SK-N-SH (cell line): Measurements from ENCODE around the gene PRRT1. TPM values are rescaled to one million over a fixed set of nuclear protein-coding genes. Genes with fewer than 3 reads are reported as not detected.

Experiments
- CTCF ChIA-PET: fragments of 300-600, 350-600 bp; formaldehyde crosslinking; extraction: SDS; loops from one replicate; lab custom pipeline; 2021; lab: Yijun Ruan, JAX
- POLR2A ChIA-PET: fragments of 350-600 bp; sonication (Branson Sonifier 250); formaldehyde crosslinking; extraction: SDS; loops from one replicate; lab custom pipeline; 2020; ENCODE audit warnings: antibody characterized with exemption, inconsistent platforms; lab: Yijun Ruan, JAX
- DNase-seq: peaks from one replicate; pipeline ENCODE4 v3.0.0; 2012
- H2AFZ ChIP-seq: fragments of 200-600 bp; sonication (generic); 2 replicates; pipeline ENCODE4 v1.8.1; 2016; ENCODE audit warnings: antibody characterized with exemption, mild to moderate bottlenecking, low read depth
- H3F3A ChIP-seq: fragments of 200-600 bp; sonication (generic); replicated peaks from 2 replicates; pipeline ENCODE3; 2016; ENCODE audit warnings: antibody characterized with exemption, mild to moderate bottlenecking; ENCODE audit not compliant: insufficient read depth
- H3K27ac ChIP-seq, 2 experiments: fragments of 200-500 bp in 1 of 2; fragments of 200-600 bp in 1 of 2; sonication (Bioruptor generic) in 1 of 2; sonication (generic), shearing (Covaris generic) in 1 of 2; 2 replicates each; pipeline versions ENCODE4 v1.5.1 to v1.6.1; 2014 to 2016; ENCODE audit warnings: low read depth in 2 of 2, inconsistent platforms in 1 of 2, low read length in 1 of 2, mild to moderate bottlenecking in 1 of 2, mixed read lengths in 1 of 2
- H3K27me3 ChIP-seq: fragments of 200-600 bp; sonication (generic), shearing (Covaris generic); 2 replicates; pipeline ENCODE4 v1.6.1; 2016; ENCODE audit warnings: mixed run types; ENCODE audit not compliant: insufficient read depth
- H3K36me3 ChIP-seq, 2 experiments: fragments of 200-500 bp in 1 of 2; fragments of 200-600 bp in 1 of 2; sonication (Bioruptor generic) in 1 of 2; sonication (generic) in 1 of 2; replicated peaks in 1 of 2; 2 replicates each; pipeline versions ENCODE3 to v1.5.1; 2014 to 2016; ENCODE audit warnings: low read length in 1 of 2, mild to moderate bottlenecking in 1 of 2; ENCODE audit not compliant: insufficient read depth in 2 of 2, control insufficient read depth in 1 of 2
- H3K4me1 ChIP-seq, 2 experiments: fragments of 200-500 bp in 1 of 2; fragments of 200-600 bp in 1 of 2; sonication (Bioruptor generic) in 1 of 2; sonication (generic), shearing (Covaris generic) in 1 of 2; 2 replicates each; pipeline versions ENCODE4 v1.5.1 to v1.6.1; 2014 to 2016; ENCODE audit warnings: low read depth in 1 of 2, low read length in 1 of 2, mixed run types in 1 of 2; ENCODE audit not compliant: insufficient read depth in 2 of 2, control insufficient read depth in 1 of 2
- H3K4me2 ChIP-seq: fragments of 200-600 bp; sonication (generic), shearing (Covaris generic); 2 replicates; pipeline ENCODE4 v1.6.1; 2017; ENCODE audit warnings: mixed run types
- H3K4me3 ChIP-seq, 2 experiments: fragments of 200-500 bp in 1 of 2; fragments of 200-600 bp in 1 of 2; sonication (Bioruptor generic) in 1 of 2; sonication (generic), shearing (Covaris generic) in 1 of 2; 2 replicates each; pipeline versions ENCODE4 v1.5.1 to v1.8.1; 2014 to 2016; ENCODE audit warnings: low read depth in 2 of 2, inconsistent platforms in 1 of 2, low read length in 1 of 2, mild to moderate bottlenecking in 1 of 2, mixed read lengths in 1 of 2, moderate library complexity in 1 of 2
- H3K79me2 ChIP-seq: fragments of 200-600 bp; sonication (generic); 2 replicates; pipeline ENCODE4 v1.8.1; 2017; ENCODE audit warnings: mild to moderate bottlenecking; ENCODE audit not compliant: insufficient read depth
- H3K9ac ChIP-seq: fragments of 200-600 bp; sonication (generic); 2 replicates; pipeline ENCODE4 v1.6.1; 2017; ENCODE audit warnings: mixed run types
- H3K9me2 ChIP-seq: fragments of 200-600 bp; sonication (generic); 2 replicates; pipeline ENCODE4 v1.6.1; 2017; ENCODE audit warnings: mixed run types
- H3K9me3 ChIP-seq: fragments of 200-600 bp; sonication (generic); 2 replicates; pipeline ENCODE4 v1.6.1; 2017; ENCODE audit warnings: mixed run types, mild to moderate bottlenecking, moderate library complexity
- H4K20me1 ChIP-seq: fragments of 200-600 bp; sonication (generic); 2 replicates; pipeline ENCODE4 v1.6.1; 2017; ENCODE audit warnings: mild to moderate bottlenecking, mixed run types; ENCODE audit not compliant: insufficient read depth
- ELF1 ChIP-seq: IDR thresholded peaks from 2 replicates; pipeline ENCODE4 v1.4.0; 2012
- EP300 ChIP-seq, 2 experiments: IDR thresholded peaks; 2 replicates each; pipeline versions ENCODE4 v1.4.0 to v1.6.1; 2012; ENCODE audit warnings: borderline replicate concordance in 1 of 2, low read depth in 1 of 2, low read length in 1 of 2
- EZH2phosphoT487 ChIP-seq: fragments of 200-600 bp; sonication (generic); IDR thresholded peaks from 2 replicates; pipeline ENCODE4 v1.6.1; 2017; ENCODE audit warnings: low read depth, mixed run types, mild to moderate bottlenecking, antibody characterized with exemption, moderate library complexity, borderline replicate concordance
- FOSL2 ChIP-seq: IDR thresholded peaks from 2 replicates; pipeline ENCODE4 v1.4.0; 2012; ENCODE audit warnings: low read depth, mild to moderate bottlenecking, moderate library complexity, borderline replicate concordance
- FOXM1 ChIP-seq: IDR thresholded peaks from 2 replicates; pipeline ENCODE4 v1.4.0; 2012; ENCODE audit warnings: low read depth, mild to moderate bottlenecking
- GABPA ChIP-seq: IDR thresholded peaks from 2 replicates; pipeline ENCODE4 v1.4.0; 2012; ENCODE audit warnings: low read depth, mild to moderate bottlenecking
- GATA2 ChIP-seq: sonication (generic); formaldehyde crosslinking; IDR thresholded peaks from 2 replicates; pipeline ENCODE4 v1.5.0; 2020; ENCODE audit warnings: mild to moderate bottlenecking, missing genetic modification reagents
- JUND ChIP-seq: IDR thresholded peaks from 2 replicates; pipeline ENCODE4 v1.4.0; 2012
- MXI1 ChIP-seq: IDR thresholded peaks from 2 replicates; pipeline ENCODE4 v1.6.1; 2012; ENCODE audit warnings: mild to moderate bottlenecking, low read depth, low read length, improper control_type of control experiment
- NFIC ChIP-seq: IDR thresholded peaks from 2 replicates; pipeline ENCODE4 v1.4.0; 2012; ENCODE audit warnings: borderline replicate concordance
- NRF1 ChIP-seq: IDR thresholded peaks from 2 replicates; pipeline ENCODE4 v1.6.1; 2012; ENCODE audit warnings: low read depth, mild to moderate bottlenecking, low read length
- REST ChIP-seq: IDR thresholded peaks from 2 replicates; pipeline ENCODE4 v1.6.1; 2012; ENCODE audit warnings: mild to moderate bottlenecking, low read depth, low read length, moderate library complexity
- RFX5 ChIP-seq: IDR thresholded peaks from 2 replicates; pipeline ENCODE4 v1.6.1; 2012; ENCODE audit warnings: mild to moderate bottlenecking, improper control_type of control experiment, low read length
- SIN3A ChIP-seq: IDR thresholded peaks from 2 replicates; pipeline ENCODE4 v1.6.1; 2012; ENCODE audit warnings: low read depth, mild to moderate bottlenecking, low read length, moderate library complexity, borderline replicate concordance
- TCF12 ChIP-seq: IDR thresholded peaks from 2 replicates; pipeline ENCODE4 v1.4.0; 2012
- TEAD4 ChIP-seq: IDR thresholded peaks from 2 replicates; pipeline ENCODE4 v1.4.0; 2012; ENCODE audit warnings: mild to moderate bottlenecking, borderline replicate concordance; ENCODE audit not compliant: insufficient read depth
- ZBTB33 ChIP-seq: IDR thresholded peaks from 2 replicates; pipeline ENCODE4 v1.4.0; 2012; ENCODE audit warnings: low read depth, borderline replicate concordance
- WGBS: methylation state at CpG from one replicate; pipeline ENCODE4 v1.1.6; 2017; ENCODE audit warnings: low lambda C conversion rate; 5-methylcytosine and 5-hydroxymethylcytosine counted together
- polyA plus RNA-seq, 3 experiments: library from polyadenylated mRNA; depleted of rRNA; stranded (reverse); fragments of >200 nt; gene quantifications; 2 replicates each; pipeline ENCODE4 v1.2.3, GENCODE V29; 2012
- TF ChIP-seq, protein P1 (sequence below): fragments of 150-350 bp; IDR thresholded peaks from 2 replicates; pipeline ENCODE4 v1.6.1; 2017; ENCODE audit warnings: antibody characterized with exemption, low read length, low read depth, borderline replicate concordance
- TF ChIP-seq, protein P2 (sequence below): fragments of 200-600 bp; sonication (generic); IDR thresholded peaks from 2 replicates; pipeline ENCODE4 v1.6.1; 2017; ENCODE audit warnings: antibody characterized with exemption, mild to moderate bottlenecking, moderate library complexity

Gene PRRT1
- polyA plus RNA-seq, 1 of the 3 experiments (the other 2 are of a cell fraction), result 1.5 TPM

- TF ChIP-seq REST, result no peak
- TF ChIP-seq, protein P1, sequence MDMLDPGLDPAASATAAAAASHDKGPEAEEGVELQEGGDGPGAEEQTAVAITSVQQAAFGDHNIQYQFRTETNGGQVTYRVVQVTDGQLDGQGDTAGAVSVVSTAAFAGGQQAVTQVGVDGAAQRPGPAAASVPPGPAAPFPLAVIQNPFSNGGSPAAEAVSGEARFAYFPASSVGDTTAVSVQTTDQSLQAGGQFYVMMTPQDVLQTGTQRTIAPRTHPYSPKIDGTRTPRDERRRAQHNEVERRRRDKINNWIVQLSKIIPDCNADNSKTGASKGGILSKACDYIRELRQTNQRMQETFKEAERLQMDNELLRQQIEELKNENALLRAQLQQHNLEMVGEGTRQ, result no peak
- no peak for TF ChIP-seq ELF1
These were observed 22.9 kb downstream of the PRRT1 start (continued) for GRCh38 chr6:32128751-32129296.

DNA sequence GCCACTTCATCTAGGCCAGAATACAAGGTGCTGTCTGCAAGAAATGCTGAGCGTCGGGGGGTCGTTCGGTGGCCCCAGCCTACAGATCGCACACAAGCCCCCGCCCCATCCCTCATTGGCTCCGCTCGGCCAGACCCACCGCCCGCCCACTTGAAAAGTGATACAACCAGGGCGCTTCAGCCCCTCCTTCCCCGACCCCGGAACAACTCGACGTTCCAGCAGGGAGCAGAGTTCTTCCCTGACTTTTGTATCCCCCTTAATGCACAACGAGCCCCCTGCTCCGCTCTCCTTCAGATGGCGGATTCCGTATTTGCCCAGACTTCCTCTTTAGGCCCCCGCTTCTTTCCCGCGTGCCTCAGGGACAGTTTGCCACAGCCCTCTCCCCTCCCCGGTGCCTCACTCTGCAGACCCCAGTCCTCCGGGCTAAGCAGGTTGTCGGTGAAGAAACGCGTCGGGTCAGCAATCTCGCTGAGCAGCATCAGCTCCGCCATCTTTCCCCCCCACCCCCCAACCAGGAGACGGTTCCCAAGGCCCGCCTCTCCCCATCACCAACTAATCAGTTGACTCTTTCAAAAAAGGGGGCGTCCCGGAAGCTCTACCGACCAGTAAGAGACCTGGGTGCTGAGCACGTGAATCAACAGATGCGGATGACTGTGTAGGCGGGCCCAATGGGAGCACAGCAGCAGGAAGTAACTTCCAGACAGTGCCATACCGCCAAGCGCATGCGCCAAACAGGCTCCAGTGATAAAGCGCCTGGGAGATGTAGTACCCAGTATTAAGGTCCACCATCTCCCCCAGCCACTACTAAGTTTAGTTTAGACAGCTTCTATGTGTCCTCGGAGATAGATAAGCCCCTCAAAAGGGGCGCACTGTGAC lies 23.8 kb downstream of the PRRT1 start, which contains the start of gene ATF6B:
TSS of gene ATF6B (minus strand) at position 530 of the 876 bp plus-strand sequence. CDS start at position 491, 39 bp downstream.
- peaks cover 11 to 13% of the 10 kb centered on the region in 2 experiments for H3K36me3 ChIP-seq
- ChIA-PET CTCF (interaction anchor here (0.8 to 6.2 kb wide), 6 partner anchors 10 to 825 kb away, joined by 3 to 43 read pairs (median 4); partner anchors contain the start of gene TNXB), POLR2A (interaction anchor here (0.6 to 1.9 kb wide), 8 partner anchors 10 to 1421 kb away, joined by 3 to 7 read pairs (median 4); no protein-coding TSS in a partner anchor)
- peak within 1 kb of the TSS; percentile 98 for H3K4me2 ChIP-seq
- peaks cover 18 to 22% of the 10 kb centered on the region in 2 experiments; a peak in 3 of 4 replicates for H3K4me1 ChIP-seq
- no peaks in the 10 kb centered on the region for H3K9me2 ChIP-seq
- no peaks in the 10 kb centered on the region for H3K27me3 ChIP-seq
- H3K9me3 ChIP-seq, result no peaks in the 10 kb centered on the region
- DNase-seq, result peak; percentile 92
- peaks cover 5% of the 10 kb centered on the region for H3F3A ChIP-seq
- H4K20me1 ChIP-seq, result no peaks in the 10 kb centered on the region
- 1% methylated on average over 29 of the region's 44 CpGs for WGBS
- peak within 1 kb of the TSS; percentile 91 for H3K9ac ChIP-seq
- H3K79me2 ChIP-seq, result peaks cover 43% of the 10 kb centered on the region
- peak within 1 kb of the TSS; percentile 90 to 95 for H3K27ac ChIP-seq
- peak within 1 kb of the TSS; percentile 86 for H2AFZ ChIP-seq
- peak within 1 kb of the TSS; percentile 75 to 97 for H3K4me3 ChIP-seq
- TF ChIP-seq EZH2phosphoT487 (no peak), GABPA (peak; percentile 57), RFX5 (peak; percentile 71; the same call in 1 of the 2 replicates), EP300 (IDR thresholded peaks at IDR 0.05; ENCODE audit: borderline replicate concordance in 1 of 2, low read depth in 1 of 2, low read length in 1 of 2) (no peak), TEAD4 (no peak), ZBTB33 (0 out of 2 replicates have a peak, but pooled peaks have one; percentile 20), NRF1 (peak; percentile 84), FOXM1 (no peak), JUND (no peak), TCF12 (no peak), SIN3A (no peak), MXI1 (peak; percentile 47; the same call in 1 of the 2 replicates), NFIC (no peak), FOSL2 (no peak; the same call in 1 of the 2 replicates), GATA2 (no peak)
- TF ChIP-seq, protein P2, sequence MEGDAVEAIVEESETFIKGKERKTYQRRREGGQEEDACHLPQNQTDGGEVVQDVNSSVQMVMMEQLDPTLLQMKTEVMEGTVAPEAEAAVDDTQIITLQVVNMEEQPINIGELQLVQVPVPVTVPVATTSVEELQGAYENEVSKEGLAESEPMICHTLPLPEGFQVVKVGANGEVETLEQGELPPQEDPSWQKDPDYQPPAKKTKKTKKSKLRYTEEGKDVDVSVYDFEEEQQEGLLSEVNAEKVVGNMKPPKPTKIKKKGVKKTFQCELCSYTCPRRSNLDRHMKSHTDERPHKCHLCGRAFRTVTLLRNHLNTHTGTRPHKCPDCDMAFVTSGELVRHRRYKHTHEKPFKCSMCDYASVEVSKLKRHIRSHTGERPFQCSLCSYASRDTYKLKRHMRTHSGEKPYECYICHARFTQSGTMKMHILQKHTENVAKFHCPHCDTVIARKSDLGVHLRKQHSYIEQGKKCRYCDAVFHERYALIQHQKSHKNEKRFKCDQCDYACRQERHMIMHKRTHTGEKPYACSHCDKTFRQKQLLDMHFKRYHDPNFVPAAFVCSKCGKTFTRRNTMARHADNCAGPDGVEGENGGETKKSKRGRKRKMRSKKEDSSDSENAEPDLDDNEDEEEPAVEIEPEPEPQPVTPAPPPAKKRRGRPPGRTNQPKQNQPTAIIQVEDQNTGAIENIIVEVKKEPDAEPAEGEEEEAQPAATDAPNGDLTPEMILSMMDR, result no peak
- TF ChIP-seq, protein P1, result peak; percentile 70; the same call in 1 of the 2 replicates
